ENCODE measurements around the gene ADTRP.

DNA sequence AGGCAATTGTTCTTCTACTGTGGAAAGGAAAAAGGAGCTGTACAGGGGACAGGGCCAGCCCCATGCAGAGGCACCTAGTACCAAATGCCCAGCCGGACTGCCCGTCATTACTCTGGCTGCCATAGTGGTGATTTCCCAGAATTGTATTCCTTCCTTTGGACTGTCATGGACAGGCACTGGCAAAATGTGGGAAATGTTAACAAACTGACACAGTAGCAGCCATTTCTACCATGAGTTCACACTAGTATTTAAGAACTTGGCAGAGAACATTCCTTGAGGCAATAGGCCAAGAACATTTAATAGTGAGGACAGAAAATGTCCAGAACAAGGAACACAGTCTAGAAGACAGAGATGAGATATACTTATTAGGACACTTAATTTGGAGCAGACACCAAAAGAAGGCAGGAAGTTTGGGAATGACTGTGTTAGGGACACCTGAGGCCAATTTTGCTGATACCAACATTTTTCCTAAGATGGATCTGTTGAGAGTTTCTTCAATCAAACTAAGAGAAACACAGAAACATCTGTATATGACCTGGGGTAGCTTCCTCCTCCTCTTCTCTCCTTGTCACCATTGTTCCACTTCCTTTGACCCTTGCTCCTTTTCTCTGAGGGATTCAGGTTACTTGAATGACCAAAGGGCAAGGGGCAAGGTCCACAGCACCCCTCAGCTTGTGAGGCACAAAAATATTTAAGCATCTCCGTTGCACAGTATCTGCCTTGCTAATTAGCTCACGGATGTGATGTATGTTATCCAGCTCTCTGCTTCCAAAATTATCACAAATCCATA is 14.9 kb downstream of the ADTRP start:
- TF ChIP-seq, protein P1, sequence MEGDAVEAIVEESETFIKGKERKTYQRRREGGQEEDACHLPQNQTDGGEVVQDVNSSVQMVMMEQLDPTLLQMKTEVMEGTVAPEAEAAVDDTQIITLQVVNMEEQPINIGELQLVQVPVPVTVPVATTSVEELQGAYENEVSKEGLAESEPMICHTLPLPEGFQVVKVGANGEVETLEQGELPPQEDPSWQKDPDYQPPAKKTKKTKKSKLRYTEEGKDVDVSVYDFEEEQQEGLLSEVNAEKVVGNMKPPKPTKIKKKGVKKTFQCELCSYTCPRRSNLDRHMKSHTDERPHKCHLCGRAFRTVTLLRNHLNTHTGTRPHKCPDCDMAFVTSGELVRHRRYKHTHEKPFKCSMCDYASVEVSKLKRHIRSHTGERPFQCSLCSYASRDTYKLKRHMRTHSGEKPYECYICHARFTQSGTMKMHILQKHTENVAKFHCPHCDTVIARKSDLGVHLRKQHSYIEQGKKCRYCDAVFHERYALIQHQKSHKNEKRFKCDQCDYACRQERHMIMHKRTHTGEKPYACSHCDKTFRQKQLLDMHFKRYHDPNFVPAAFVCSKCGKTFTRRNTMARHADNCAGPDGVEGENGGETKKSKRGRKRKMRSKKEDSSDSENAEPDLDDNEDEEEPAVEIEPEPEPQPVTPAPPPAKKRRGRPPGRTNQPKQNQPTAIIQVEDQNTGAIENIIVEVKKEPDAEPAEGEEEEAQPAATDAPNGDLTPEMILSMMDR (IDR thresholded peaks at IDR 0.05) = no peak
- no peak for TF ChIP-seq POLR2AphosphoS5 (IDR thresholded peaks at IDR 0.05)
- no peak for TF ChIP-seq POLR2A (IDR thresholded peaks at IDR 0.05)
